ENCODE data around the gene MYZAP.

MYZAP gene

DNA sequence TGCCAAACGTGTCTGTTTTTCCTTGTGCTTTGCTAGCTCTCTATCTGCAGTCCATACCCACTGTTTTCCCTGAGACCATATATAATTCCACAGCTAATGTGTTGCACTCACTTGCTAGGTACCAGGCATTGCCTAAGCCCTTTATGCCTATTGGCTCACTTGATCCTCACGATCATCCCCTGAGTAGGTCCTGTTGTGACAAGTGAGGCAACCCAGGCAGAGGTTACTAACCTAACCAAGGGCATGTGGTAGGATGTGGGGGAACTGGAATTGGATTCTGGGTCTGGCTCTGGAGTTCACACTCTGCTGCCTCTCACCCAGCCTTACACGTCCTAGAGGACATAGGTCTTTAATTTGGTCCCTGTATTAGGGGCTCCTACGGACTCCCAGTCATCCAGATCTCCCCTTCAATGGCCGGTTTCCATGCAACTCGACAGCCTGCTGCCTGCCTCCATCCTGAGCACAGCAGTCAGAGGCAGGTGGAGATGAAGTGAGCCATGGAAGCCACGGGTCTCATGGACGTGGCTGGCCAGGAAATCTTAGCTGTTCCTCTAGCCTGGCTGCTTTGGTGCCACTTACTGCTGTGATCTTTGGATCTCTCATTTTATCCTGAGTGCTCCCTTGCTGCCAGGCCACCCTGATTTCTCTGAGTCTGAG, 38.9 kb upstream of the MYZAP start (continued):
- no peak for TF ChIP-seq TSHZ2 (CRISPR knock-in tag; IDR thresholded peaks at IDR 0.05)

DNA sequence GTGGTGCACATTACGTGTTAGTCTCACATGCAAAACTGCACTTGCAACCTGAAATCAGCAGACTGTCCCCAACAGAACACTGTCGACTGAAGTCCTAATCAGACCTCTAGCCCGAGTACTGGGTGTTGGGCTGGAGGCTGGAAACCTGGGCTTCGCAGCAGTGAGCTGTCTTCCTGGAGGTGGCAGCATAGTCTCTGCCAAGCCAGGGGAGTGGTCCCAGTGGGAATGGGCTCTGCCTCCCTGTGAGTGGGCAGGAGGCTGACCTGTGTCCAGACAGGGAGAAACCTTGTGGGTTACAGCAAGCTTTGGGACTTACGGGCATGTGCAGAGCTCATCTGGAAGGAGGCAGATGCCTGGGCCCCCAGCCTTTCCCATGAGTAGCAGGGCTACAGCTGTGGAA, 38.2 kb upstream of the MYZAP start:
- ATAC-seq = no peak
- TF ChIP-seq CREB5 (CRISPR knock-in tag; IDR thresholded peaks at IDR 0.05; ENCODE audit: low read depth) = no peak
- TF ChIP-seq CSRNP3 (CRISPR knock-in tag; IDR thresholded peaks at IDR 0.05) = no peak
- no peak for TF ChIP-seq PPARA (CRISPR knock-in tag; IDR thresholded peaks at IDR 0.05; ENCODE audit: borderline replicate concordance)
- TF ChIP-seq TSHZ2 (CRISPR knock-in tag; IDR thresholded peaks at IDR 0.05) = no peak
- TF ChIP-seq CSDC2 (CRISPR knock-in tag; IDR thresholded peaks at IDR 0.05) = no peak
- TF ChIP-seq ZNF8 (CRISPR knock-in tag; IDR thresholded peaks at IDR 0.05) = no peak
- no peak for TF ChIP-seq GLIS3 (CRISPR knock-in tag; IDR thresholded peaks at IDR 0.05)
- TF ChIP-seq BACH2 (CRISPR knock-in tag; IDR thresholded peaks at IDR 0.05; ENCODE audit: borderline replicate concordance) = no peak
- TF ChIP-seq ZFP30 (CRISPR knock-in tag; IDR thresholded peaks at IDR 0.05) = no peak
- TF ChIP-seq ESRRG (CRISPR knock-in tag; IDR thresholded peaks at IDR 0.05) = no peak
- TF ChIP-seq ZFP3 (CRISPR knock-in tag; IDR thresholded peaks at IDR 0.05) = no peak
- no peak for TF ChIP-seq RARB (CRISPR knock-in tag; IDR thresholded peaks at IDR 0.05)
- TF ChIP-seq TOX (CRISPR knock-in tag; IDR thresholded peaks at IDR 0.05; ENCODE audit: borderline replicate concordance) = no peak
- no peak for TF ChIP-seq OSR1 (CRISPR knock-in tag; IDR thresholded peaks at IDR 0.05)
- TF ChIP-seq, protein P1, sequence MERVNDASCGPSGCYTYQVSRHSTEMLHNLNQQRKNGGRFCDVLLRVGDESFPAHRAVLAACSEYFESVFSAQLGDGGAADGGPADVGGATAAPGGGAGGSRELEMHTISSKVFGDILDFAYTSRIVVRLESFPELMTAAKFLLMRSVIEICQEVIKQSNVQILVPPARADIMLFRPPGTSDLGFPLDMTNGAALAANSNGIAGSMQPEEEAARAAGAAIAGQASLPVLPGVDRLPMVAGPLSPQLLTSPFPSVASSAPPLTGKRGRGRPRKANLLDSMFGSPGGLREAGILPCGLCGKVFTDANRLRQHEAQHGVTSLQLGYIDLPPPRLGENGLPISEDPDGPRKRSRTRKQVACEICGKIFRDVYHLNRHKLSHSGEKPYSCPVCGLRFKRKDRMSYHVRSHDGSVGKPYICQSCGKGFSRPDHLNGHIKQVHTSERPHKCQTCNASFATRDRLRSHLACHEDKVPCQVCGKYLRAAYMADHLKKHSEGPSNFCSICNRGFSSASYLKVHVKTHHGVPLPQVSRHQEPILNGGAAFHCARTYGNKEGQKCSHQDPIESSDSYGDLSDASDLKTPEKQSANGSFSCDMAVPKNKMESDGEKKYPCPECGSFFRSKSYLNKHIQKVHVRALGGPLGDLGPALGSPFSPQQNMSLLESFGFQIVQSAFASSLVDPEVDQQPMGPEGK (CRISPR knock-in tag; IDR thresholded peaks at IDR 0.05; ENCODE audit: borderline replicate concordance) = no peak

- ATAC-seq = no peak
- no peak for TF ChIP-seq PPARA (CRISPR knock-in tag; IDR thresholded peaks at IDR 0.05; ENCODE audit: borderline replicate concordance)
Measured at GRCh38 chr15:57554063-57554811, 37.5 kb upstream of the MYZAP start.

DNA sequence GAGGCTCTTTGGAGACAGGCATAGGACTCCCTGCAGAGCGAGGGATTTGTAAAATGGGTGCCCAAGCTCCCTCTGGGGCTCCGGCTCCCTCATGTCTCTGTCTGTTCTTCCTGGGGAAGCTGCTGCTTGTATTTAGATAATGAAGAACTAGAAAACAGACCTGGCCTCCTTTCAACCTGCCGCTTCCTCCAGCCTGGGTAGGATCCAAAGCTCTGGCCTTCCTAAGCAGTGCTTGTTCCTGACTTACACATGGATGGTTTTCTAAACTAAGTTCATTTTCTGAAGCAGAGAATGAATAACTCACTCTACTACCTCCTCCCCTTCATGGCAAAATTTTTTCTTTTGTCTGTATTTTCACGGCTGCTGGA, 36.9 kb upstream of the MYZAP start:
- no peak for ATAC-seq
- TF ChIP-seq RARB (CRISPR knock-in tag; IDR thresholded peaks at IDR 0.05) (no peak), OSR1 (CRISPR knock-in tag; IDR thresholded peaks at IDR 0.05) (no peak), CSDC2 (CRISPR knock-in tag; IDR thresholded peaks at IDR 0.05) (no peak), SNAI2 (CRISPR knock-in tag; IDR thresholded peaks at IDR 0.05) (no peak), TCF4 (CRISPR knock-in tag; IDR thresholded peaks at IDR 0.05; ENCODE audit: borderline replicate concordance) (no peak), ZC3H10 (CRISPR knock-in tag; IDR thresholded peaks at IDR 0.05) (no peak), TOX (CRISPR knock-in tag; IDR thresholded peaks at IDR 0.05; ENCODE audit: borderline replicate concordance) (no peak), GLIS3 (CRISPR knock-in tag; IDR thresholded peaks at IDR 0.05) (no peak), POU6F1 (CRISPR knock-in tag; IDR thresholded peaks at IDR 0.05; ENCODE audit: borderline replicate concordance, low read depth) (no peak), ZNF565 (CRISPR knock-in tag; conservative IDR thresholded peaks at IDR 0.05; ENCODE audit: low read depth) (no peak), PPARA (CRISPR knock-in tag; IDR thresholded peaks at IDR 0.05; ENCODE audit: borderline replicate concordance) (no peak), ZFP30 (CRISPR knock-in tag; IDR thresholded peaks at IDR 0.05) (no peak), ZNF8 (CRISPR knock-in tag; IDR thresholded peaks at IDR 0.05) (no peak)
- TF ChIP-seq, protein P1 (CRISPR knock-in tag; IDR thresholded peaks at IDR 0.05; ENCODE audit: borderline replicate concordance) = no peak

Measured in SK-N-SH treated with all-trans-retinoic acid at 6 μM for 48 hours (cell line).